Peyer's patch (tissue), 4 donors: ENCODE measurements around the gene UNC5B.

Experiments
- CTCF ChIP-seq, 6 experiments: fragments of 450-650 bp in 4 of 6; fragments of 200-600 bp in 2 of 6; sonication (generic) in 1 of 6; IDR thresholded peaks; one replicate each; pipeline ENCODE4 v1.5.1; 2017 to 2019; ENCODE audit warnings: antibody characterized with exemption in 6 of 6, mild to moderate bottlenecking in 3 of 6, moderate library complexity in 1 of 6
- POLR2A ChIP-seq, 2 donors: fragments of 450-650 bp; IDR thresholded peaks; one replicate each; pipeline ENCODE4 v1.5.1; 2017; ENCODE audit warnings: antibody characterized with exemption in 2 of 2, mild to moderate bottlenecking in 2 of 2, moderate library complexity in 2 of 2

GRCh38 chr10:71191551-71192076 lies 20.8 kb upstream of the UNC5B start:
- no peak for TF ChIP-seq POLR2A (IDR thresholded peaks at IDR 0.05)
- no peak for TF ChIP-seq CTCF (IDR thresholded peaks at IDR 0.05)
